ACHN (cell line): Measurements from ENCODE around the gene WDR31.
A peak's percentile ranks its signal among the peaks of the same experiment; 100 is the strongest.
"Not testable (repeated sequence)": the region's sequence is repeated elsewhere in the genome, so short reads cannot be mapped to it uniquely, and the experiment has no call there.

Experiments used
- DNase-seq: peaks from one replicate; pipeline ENCODE4 v3.0.0-alpha.2; 2015
- in situ Hi-C: cut with HindIII; loops from 2 replicates; pipeline ENCODE4 v1.10.0; 2017; ENCODE audit warnings: low sequenced_read_pairs, low pct_ligation_motif_present, low pct_unique_long_range_greater_than_20kb

The WDR31 gene

DNA sequence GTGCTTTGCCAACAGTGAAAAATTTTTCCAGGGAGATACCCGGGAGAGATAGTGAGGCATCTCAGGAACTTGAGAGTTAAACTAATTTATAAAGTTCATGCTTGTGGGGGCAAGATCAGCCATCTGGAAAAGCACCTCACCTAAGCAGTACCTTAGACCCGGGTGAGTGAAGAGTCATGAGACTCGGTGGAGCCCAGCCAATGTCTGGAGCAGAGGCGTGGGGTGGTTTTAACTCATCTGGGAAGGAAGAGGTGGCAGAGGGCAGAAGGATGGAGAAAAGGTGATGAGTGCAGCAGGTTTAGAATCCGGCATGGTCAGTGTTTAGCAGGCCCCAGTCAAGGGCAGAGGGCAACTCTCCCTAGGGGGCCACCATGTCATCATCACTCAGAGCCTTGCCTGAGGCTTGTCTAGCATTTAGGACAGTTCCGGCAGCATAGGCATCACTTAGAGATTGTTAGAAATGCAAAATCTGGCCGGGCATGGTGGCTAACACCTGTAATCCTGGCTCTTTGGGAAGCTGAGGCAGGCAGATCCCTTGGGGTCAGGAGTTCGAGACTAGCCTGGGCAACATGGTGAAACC is 32.6 kb downstream of the WDR31 start:
- in situ Hi-C loops: no loop called here
- no peak for DNase-seq

DNA sequence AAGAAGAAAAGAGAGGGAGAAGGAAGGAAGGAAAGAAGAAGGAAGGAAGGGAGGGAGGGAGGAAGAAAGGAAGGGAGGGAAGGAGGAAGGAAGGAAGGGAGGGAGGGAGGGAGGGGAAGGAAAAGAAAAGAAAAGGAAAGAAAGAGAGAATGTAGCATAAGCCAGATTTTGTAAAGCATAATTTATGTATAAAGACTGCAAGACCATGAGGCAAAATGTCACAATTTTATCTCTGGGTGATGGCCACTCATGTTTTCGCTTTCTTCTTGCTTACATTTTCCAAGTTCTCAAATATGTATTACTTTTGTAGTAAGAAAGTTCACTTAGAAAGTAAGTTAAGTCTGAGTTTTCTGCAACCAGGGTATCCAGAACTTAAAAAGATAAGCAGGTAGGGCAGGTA is 33.5 kb downstream of the WDR31 start:
- in situ Hi-C loops: no loop called here
- no peak for DNase-seq

DNA sequence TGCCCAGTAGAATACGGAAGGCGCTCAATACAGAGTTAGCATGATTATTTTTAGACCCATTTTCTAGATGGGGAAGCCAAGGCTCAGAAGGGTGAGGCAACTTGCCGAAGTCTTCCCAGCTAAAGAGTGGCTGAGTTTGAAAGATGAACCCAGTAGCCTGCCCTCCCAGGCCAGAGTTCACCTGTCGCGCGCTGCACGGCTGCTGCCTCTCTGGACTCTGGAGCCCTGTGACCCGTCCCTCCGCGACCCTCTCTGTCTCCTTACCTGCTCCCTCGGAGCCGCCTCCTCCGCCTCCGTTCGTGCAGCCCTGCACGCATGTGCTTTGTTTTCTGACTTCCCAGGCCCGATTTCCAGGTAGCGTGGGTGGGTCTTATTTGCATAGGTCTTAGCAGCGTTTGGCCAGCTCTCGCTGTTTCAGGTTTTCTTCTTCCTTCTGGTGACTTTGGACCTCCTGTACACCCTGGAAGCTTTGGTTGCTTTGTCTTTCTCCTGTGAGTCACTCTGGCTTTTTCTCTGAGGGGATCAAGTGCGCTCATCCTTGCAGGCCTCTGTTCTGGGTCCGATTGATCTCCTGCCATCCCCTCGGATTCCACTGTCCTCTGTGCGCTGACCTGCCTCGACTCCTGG is 37.2 kb downstream of the WDR31 start, which contains the start of gene RNF183:
Gene RNF183 (minus strand): TSS at position 585 of the 627 bp plus-strand sequence. CDS start 5,192 bp downstream, outside the sequence.
- in situ Hi-C loops: no loop called here
- no peak for DNase-seq

DNA sequence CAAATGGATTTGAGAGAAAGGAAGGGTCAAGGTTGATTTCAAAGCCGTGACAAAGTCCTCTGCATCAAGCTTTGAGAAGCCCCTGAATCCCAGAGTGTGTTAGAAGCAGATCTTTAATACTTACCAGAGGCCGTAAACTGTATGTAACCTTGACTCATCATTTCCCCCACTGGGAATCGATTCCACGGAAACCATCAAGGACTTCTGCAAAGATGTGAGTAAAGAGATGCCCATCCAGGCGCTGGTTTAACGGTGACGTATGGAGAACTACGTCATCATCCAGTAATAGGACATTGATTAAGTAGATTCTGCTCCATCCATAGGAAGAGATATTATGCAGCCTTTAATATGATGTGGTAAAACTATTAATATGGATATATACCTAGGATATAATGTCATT is 38.5 kb downstream of the WDR31 start:
- in situ Hi-C loops: no loop called here
- DNase-seq: no peak

DNA sequence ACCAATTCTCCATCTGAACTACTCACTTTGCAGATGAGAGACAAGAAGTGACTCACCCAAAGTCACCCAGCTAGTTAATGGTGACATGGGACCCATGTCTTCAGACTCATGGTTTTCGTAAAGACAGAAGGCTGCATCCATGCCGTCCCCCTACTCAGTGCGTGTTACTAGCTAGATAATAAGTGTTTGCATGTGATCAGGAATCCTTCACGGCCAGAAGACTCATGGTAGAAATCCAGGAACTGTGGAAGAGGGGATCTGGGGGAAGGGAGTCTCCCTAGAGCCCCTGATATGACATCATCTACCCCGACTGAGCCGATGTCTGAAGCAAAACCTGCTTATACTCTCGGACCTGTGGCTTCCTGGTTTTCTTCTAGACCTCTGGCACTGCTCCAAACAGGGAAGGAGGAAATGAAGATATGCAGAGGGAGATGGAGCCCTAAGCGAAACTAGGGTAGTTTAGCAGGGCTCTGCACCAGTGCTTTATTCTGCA is 40.2 kb downstream of the WDR31 start:
- in situ Hi-C loops: no loop called here
- DNase-seq: no peak

DNA sequence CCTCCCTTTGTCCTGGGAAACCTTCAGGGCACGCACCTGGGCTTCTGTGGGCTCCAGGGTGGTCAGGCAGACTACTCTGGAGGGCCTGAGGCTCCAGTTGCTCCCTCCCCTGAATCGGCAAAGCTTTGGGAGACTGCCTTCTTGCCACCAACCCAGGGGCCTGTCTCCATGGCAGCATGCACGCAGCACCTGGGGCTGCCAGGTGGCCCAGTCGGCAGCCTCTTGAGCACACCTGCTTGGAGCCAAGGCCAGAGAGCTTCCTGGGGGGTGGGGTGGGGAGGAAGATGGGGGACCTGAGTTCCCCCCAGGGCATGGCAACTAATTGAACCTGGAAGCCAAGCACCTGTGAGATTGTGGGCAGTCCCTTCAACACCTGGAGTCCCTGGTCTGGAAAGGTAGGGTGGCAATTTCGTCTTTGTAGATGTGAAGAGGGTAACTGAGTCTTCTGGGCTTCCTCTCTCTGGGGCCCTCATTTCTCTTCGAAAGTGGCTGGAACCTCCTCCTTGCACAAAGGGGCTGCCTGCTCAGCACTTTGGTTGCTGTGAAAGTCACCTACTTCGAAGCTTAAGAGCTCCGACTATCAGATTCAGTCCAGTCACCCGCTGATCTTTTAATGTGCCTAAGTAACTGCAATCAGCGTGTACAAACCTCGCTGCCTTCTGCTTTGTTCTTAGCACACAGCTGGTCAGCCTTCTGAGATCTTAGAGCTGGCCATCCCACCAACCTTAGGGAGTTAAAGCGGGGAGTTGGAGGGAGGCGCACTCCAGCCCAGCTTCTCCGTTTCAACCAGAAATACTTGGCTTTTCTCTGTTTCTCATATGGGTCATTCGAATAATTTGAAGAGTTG is 40.9 kb downstream of the WDR31 start:
- no peak for DNase-seq
- in situ Hi-C loops: no loop called here

DNA sequence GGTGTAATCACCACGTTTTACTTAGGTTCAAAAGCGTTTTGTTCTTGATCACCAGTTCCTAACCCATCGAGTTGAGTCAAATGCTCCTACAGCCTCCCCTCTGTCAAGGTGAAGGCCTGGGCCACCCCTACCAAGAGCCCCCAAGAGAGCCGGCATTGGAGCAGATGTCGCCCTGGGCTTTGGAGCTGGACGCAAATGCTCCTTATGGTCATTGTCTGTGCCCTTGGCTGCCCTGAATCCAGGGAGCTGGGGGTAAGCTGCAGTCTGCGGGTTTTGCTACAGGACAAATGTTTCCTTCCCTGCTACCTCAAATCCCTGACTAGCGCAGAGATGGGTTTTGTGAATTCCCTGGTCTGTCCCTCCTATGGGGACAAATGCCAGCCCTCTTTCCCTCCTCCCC is 41.8 kb downstream of the WDR31 start:
- no peak for DNase-seq
- in situ Hi-C loops: no loop called here

DNA sequence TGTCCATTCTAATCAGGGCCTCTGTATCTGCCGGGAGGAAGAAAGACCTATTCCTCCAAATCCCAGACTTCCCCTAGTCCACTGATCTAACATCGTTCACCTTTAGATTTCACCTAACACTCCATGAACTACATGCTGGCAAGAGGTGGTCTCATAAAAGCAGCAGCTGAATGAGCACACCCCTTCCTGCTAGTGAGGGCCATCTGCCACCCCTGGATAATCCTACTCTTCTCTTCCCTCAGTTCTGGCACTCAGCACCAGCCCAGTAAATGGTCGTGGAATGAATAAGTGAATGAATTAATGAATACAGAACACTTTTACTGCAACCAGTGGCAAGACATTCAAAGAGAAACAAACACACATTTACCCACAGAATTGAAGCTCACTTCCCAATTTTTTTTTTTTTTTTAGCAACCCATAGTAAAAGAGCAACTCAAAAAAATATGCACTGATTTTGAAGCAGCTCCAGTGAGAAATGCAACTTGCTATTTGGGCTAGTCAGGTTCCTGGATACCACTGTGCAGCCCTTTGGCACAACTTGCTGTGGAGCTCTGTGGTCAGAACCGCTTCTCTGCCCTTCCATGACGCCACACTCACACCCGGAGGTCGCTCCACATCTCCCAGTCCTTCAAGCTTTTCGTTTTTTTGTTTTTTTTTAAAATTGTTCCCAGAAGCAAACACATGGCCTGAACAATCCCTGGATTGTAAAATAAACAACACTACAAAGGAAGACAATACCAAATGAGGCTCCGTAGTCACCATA is 43.1 kb downstream of the WDR31 start:
- in situ Hi-C loops: no loop called here
- DNase-seq: no peak

DNA sequence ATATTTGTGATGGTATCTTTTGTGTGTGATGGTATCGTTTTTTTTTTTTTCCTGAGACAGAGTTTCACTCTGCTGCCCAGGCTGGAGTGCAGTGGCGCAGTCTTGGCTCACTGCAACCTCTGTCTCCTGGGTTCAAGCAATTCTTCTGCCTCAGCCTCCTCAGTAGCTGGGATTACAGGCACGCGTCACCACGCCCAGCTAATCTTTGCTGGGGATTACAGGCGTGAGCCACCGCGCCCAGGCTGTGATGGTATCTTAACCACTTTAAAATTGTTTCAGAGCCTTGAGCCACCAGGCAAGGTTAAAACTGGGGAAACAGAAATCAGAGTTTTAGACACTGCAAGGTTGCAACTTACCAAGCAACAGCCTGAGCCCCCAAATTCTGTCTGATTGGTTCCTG is 43.8 kb downstream of the WDR31 start:
- in situ Hi-C loops, DNase-seq: not testable (repeated sequence)

DNA sequence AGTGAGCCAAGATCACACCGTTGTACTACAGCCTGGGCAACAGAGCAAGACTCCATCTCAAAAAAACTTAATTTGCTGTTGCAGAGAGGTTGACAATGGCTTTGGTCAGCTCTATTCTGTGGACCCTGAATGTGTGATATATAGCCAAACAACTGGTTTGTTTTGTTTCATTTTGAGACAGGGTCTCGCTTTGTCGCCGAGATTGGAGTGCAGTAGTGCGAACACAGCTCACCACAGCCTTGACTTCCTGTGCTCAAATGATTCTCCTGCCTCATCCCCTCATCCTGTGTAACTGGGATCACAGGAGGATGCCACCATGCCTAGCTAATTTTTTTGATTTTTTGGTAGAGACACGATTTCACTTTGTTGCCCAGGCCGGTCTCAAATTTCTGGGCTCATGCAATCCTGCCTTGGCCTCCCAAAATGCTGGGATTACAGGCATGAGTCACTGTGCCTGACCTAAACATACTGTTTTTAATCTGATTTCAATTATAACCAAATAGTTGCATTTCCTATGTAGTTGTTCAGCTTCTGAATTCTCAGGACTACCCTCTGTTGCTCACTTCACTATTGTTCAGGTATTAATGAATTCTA is 46.7 kb downstream of the WDR31 start:
- in situ Hi-C loops: no loop called here
- no peak for DNase-seq

DNA sequence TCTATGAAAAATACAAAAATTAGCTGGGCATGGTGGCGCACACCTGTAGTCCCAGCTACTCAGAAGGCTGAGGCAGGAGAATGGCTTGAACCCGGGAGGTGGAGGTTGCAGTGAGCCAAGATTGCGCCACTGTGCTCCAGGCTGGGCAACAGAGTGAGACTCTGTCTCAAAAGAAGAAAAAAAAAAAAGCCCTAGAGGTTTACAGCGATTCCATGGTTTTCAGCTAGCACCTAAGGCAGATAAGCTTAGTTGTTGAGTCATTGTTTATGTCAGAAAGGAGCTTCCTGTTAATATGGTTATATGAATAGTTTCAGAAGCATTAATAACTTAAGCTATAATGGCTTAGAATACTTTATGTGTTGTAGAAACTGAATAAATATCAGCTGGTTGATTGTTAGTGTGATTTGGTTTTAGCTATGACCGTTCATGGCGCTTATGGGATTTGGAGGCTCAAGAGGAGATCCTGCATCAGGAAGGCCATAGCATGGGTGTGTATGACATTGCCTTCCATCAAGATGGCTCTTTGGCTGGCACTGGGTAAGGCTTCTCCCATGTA is 49.9 kb downstream of the WDR31 start:
- in situ Hi-C loops: no loop called here

DNA sequence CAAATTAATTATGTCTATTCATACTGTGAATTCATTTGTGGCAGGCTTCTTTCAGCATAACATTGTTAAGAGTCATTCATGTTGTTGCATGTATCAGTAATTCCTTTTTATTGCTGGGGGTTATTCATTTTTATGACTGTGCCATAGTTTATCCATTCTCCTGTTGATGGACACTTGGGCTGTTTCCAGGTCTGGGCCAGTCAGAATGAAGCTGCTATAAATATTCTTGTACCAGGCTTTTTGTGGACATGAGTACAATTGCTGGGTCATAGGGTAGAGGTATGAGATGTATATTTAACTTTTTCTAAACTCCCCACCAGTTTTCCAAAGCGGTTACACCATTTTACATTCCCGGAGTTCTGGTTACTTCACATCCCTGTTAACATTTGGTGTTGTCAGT is 51.0 kb downstream of the WDR31 start:
- no peak for DNase-seq
- in situ Hi-C loops: no loop called here

More for the DNA sequence above, 49.9 kb downstream of the WDR31 start:
- no peak for DNase-seq

DNA sequence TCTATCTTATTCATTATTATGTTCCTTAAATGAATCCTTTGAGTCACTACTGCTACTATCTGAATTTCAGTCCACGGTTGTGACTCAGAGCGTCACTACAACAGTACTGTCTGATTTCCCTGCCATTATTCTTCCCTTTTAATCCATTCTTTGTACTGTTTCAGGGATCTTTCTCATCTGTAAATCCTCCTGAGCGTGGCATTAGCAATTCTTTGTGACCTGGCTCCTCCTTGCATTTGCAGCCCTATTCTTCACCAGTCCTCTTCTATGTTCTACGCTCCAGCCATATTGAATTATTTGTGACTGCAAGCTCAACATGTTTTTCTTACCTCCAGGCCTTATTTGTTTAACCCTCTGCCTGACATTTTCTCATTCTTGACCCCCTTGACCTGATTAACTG is 58.7 kb downstream of the WDR31 start:
- in situ Hi-C loops: no loop called here
- DNase-seq: no peak

DNA sequence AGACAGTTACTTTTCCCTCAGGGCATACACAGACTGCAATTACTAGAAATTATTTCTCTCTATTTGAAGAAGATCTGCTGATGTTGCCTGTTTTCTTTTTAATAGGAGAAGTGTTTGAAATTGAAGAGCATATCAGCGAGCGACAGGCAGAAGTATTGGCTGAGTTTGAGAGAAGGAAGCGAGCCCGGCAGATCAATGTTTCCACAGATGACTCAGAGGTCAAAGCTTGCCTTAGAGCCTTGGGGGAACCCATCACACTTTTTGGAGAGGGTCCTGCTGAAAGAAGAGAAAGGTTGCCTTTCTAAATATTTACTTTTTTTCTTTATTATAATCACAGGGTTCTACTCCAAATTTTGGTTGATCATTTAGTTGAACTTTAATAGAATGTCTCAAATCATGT is 61.2 kb downstream of the WDR31 start:
- in situ Hi-C loops: no loop called here
- DNase-seq: no peak

DNA sequence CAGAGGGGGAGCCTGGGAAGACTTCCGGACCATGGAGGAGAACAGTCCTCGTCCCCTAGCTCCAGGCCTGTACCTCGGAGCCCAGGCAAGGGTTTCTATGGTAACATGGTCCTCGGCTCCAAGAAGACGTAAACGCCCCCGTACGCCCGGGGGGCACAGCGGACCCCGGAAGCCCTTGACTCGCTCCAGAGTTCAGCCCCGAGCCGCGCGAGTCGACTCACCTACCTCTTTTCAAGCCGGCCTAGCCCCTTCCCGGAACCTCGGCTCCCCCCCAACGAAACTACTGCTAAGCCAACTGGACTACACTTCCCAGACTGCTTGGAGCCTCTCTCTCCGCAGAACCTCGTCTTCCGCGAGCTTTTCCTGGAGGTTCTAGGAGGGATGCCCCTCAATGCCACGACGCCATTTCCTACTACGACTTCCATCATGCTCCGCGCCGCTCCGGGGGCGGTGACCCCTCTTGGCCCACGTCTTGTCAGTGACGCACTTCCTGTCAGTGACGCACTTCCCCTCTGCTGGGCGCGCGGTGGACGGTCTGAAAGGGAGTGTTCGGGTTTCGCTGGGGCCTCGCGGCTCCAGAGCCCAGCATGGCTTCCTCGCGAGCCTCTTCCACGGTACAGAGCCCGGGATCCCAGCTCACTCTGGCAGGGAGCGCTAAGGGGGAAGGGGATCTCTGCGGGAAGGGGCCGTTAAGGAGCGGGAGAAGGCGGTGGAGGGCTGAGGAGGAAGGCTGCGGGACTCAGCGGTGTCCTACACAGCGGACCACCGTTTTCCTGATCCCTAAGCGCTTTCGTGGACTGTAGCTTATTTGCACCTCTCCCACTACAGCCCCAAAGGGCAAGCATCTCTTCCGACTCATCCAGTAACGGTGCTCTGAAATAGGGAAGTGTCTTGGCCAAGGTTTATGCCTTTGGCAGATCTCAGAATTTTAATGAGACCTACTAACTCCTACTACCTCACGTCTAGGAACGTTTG is 64.6 kb downstream of the WDR31 start, which contains the start of the genes CDC26 and PRPF4:
Gene CDC26 (minus strand): TSS at position 416 of the 975 bp plus-strand sequence. CDS start 3,065 bp downstream, outside the sequence.
Gene PRPF4 (plus strand): TSS at position 502 of the 975 bp plus-strand sequence. CDS start 86 bp downstream, at position 588.
- DNase-seq: peak; percentile 97
- in situ Hi-C loops: no loop called here

DNA sequence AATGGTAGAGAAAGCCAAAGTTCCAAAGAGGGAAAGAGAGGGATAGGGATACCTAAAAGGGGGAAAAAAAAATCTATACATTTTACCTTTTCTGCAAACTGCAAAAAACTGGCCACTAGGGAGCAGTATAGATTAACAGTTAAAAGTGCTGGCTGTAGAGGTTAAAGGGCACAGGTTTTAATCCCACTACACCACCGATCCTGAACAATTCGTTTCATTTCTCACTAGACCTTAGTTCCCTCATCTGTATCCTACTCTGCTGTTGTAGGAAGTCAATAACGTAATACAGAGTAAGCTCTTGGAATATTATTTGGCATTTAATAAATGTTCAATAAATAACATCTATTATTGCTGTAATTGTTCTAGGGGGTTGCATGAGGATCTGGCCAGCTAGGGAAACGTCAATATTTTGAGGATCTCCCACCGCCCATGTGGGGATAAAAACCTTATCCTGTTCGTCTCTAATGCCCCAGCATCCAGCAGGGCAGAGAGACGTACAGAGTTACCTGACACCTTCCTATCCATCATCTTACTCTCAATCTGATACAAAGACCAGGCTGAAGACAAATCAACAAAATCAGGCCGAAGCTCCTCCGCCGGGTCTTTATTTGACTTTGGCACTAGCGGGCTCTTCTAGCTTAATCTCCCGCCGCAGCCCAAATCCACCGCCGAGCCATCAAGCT is 65.5 kb downstream of the WDR31 start:
- DNase-seq: peak; percentile 66
- in situ Hi-C loops: no loop called here
